GM12872 (cell line): Measurements from ENCODE around the gene LETM1.

ENCODE experiments used
- CTCF ChIP-seq: IDR thresholded peaks from 3 replicates; pipeline ENCODE4 v1.5.1; 2011; ENCODE audit warnings: low read depth, mild to moderate bottlenecking, low read length, moderate library complexity; ENCODE audit not compliant: insufficient read depth

LETM1 gene

GRCh38 chr4:1807332-1807777 lies 48.6 kb downstream of the LETM1 start:
- TF ChIP-seq CTCF: no peak

GRCh38 chr4:1806596-1807331 lies 49.2 kb downstream of the LETM1 start:
- no peak for TF ChIP-seq CTCF

- TF ChIP-seq CTCF: no peak
Measured at GRCh38 chr4:1806223-1806564, 49.8 kb downstream of the LETM1 start.

DNA sequence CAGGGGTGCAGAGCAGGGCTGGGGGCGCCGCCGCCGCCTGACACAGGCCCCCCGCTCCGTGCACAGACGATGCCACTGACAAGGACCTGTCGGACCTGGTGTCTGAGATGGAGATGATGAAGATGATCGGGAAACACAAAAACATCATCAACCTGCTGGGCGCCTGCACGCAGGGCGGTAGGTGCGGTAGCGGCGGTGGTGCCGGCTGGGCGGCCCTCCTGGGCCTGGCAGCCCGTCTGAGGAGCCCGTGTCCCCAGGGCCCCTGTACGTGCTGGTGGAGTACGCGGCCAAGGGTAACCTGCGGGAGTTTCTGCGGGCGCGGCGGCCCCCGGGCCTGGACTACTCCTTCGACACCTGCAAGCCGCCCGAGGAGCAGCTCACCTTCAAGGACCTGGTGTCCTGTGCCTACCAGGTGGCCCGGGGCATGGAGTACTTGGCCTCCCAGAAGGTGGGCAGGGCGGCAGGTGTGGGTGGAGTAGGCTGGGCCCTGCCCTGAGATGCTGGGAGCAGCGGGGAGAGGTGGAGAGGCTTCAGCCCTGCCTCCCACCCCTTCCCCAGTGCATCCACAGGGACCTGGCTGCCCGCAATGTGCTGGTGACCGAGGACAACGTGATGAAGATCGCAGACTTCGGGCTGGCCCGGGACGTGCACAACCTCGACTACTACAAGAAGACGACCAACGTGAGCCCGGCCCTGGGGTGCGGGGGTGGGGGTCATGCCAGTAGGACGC lies 50.3 kb downstream of the LETM1 start:
- TF ChIP-seq CTCF: no peak

- no peak for TF ChIP-seq CTCF
Measured at GRCh38 chr4:1804638-1805492, 51.1 kb downstream of the LETM1 start.

- TF ChIP-seq CTCF: no peak
Measured at GRCh38 chr4:1803523-1804423, 52.2 kb downstream of the LETM1 start.
